Pancreas (tissue), 10 donors: ENCODE data around the gene BRINP2. TPM values are rescaled to one million over a fixed set of nuclear protein-coding genes. Genes with fewer than 3 reads are reported as not detected.

Experiments used
- ATAC-seq, 4 donors: fragments of 200-7000 bp; cut with Tn5 transposase; one replicate each; pipeline versions ENCODE4 v1.8.0 to v1.9.1; 2020; ENCODE audit warnings: mild to moderate bottlenecking in 4 of 4, moderate library complexity in 4 of 4
- DNase-seq, 6 donors: peaks; one replicate each; pipeline ENCODE4 v3.0.0-alpha.2; 2020
- FAIRE-seq: peaks from 2 replicates; lab custom pipeline; 2012; peaks lifted over from hg19 to GRCh38; lab: Jason Lieb, UNC
- H3K27ac ChIP-seq, 4 donors: fragments of 200-600 bp; sonication (generic); 1 replicate in 3 of 4; 2 replicates in 1 of 4; pipeline versions ENCODE4 v1.5.0 to v1.8.0; 2020
- H3K27me3 ChIP-seq, 4 donors: fragments of 200-600 bp; one replicate each; pipeline ENCODE4 v1.8.0; 2021
- H3K36me3 ChIP-seq, 3 donors: fragments of 200-600 bp; sonication (generic) in 1 of 3; one replicate each; pipeline versions ENCODE4 v1.5.0 to v1.8.0; 2020 to 2021
- H3K4me1 ChIP-seq, 3 donors: fragments of 200-600 bp; one replicate each; pipeline ENCODE4 v1.8.0; 2021
- H3K4me3 ChIP-seq, 4 donors: fragments of 200-600 bp; sonication (generic) in 2 of 4; one replicate each; pipeline versions ENCODE4 v1.5.0 to v1.8.0; 2020 to 2021
- H3K9me3 ChIP-seq, 4 donors: fragments of 200-600 bp; one replicate each; pipeline ENCODE4 v1.8.0; 2021
- WGBS, 2 donors: extraction: QIAGEN DNeasy Blood & Tissue Kit; methylation state at CpG; one replicate each; pipeline ENCODE4 v1.1.7; 2013; 5-methylcytosine and 5-hydroxymethylcytosine counted together
- intact Hi-C, 3 donors: fragments of 100-400 bp; cut with DNase I; formaldehyde crosslinking; loops; one replicate each; pipeline versions ENCODE4 v1.11.1 to v1.14.2; 2022
- polyA plus RNA-seq, 2 donors: library from polyadenylated mRNA; stranded (reverse); fragments of 200-250 nt; gene quantifications; one replicate each; pipeline ENCODE4 v1.2.3, GENCODE V29; 2013
- total RNA-seq, 6 donors: library from RNA; stranded (reverse); fragmentation: NEBNext Ultra II Directional in 4 of 6; extraction: Animal tissue kit (Norgen Biotek cat#: 25700) in 4 of 6; gene quantifications; one replicate each; pipeline versions ENCODE4 v1.2.1 to v1.2.4, GENCODE V29; 2021 to 2023
- TF ChIP-seq, protein P1 (sequence below), 4 donors: fragments of 200-600 bp; sonication (generic) in 3 of 4; IDR thresholded peaks; one replicate each; pipeline versions ENCODE4 v1.5.0 to v1.8.0; 2021; ENCODE audit warnings: antibody characterized with exemption in 4 of 4
- donor health status: healthy with polysubstance abuse.
- donor health status: DM: no; HTN: no; CAD: no; lungs with moderate emphysema.
- donor health status: DM: no; HTN: no; CAD: no.
- donor health status: control.
- donor health status: control.
- donor health status: Bipolar disorder and iron deficiency.
- donor health status: DM: yes; HTN: yes; CAD: no.
- donor health status: DM: no; HTN: no; CAD: no.
- donor health status: DM: no; HTN: no; CAD: no.
- donor health status: DM: yes; HTN: yes; CAD: no.

BRINP2 gene
- total and polyA plus RNA-seq, 8 donors, result 0.04 to 0.23 (median 0.19) TPM; not detected in 5

DNA sequence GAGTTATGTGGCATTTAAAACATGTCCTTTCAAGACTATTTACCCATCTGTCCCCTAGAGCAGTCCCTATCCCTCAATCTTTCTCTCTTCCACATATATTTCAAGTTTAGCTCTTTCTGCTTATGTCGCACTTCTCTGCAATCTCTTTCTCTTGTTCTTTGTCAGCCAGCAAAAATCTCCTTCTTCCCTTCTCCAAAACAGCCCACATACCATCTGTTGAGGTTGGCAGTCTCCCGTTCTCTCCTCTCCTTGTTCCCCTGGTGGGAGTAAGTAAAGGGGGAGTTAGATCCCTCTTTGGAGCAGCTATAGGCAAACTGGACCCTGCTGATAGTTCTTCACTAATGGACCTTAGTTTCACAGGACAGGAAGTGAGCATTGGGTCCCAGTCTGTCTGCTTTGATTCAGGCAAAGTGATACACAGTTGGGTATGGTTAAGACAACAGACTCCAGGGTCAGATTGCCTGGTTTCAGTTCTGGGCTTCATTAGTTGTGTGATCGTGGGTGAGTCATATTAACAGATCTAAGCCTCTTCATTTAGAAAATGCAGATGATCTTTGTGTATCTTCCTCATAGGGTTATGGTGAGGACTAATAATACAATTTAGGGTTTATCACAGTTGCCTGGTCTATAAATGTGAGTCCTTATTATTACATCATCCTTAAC lies 19.7 kb downstream of the BRINP2 start:
- H3K36me3 ChIP-seq, result no peaks in the 10 kb centered on the region
- ATAC-seq (no peak), DNase-seq (no peak), FAIRE-seq (no peak)
- H3K4me3 ChIP-seq, result no peak overlapping the region
- no peaks in the 10 kb centered on the region for H3K27me3 ChIP-seq
- H3K4me1 ChIP-seq, result no peaks in the 10 kb centered on the region
- H3K9me3 ChIP-seq, result no peaks in the 10 kb centered on the region
- intact Hi-C loops, result no loop called here
- TF ChIP-seq, protein P1, sequence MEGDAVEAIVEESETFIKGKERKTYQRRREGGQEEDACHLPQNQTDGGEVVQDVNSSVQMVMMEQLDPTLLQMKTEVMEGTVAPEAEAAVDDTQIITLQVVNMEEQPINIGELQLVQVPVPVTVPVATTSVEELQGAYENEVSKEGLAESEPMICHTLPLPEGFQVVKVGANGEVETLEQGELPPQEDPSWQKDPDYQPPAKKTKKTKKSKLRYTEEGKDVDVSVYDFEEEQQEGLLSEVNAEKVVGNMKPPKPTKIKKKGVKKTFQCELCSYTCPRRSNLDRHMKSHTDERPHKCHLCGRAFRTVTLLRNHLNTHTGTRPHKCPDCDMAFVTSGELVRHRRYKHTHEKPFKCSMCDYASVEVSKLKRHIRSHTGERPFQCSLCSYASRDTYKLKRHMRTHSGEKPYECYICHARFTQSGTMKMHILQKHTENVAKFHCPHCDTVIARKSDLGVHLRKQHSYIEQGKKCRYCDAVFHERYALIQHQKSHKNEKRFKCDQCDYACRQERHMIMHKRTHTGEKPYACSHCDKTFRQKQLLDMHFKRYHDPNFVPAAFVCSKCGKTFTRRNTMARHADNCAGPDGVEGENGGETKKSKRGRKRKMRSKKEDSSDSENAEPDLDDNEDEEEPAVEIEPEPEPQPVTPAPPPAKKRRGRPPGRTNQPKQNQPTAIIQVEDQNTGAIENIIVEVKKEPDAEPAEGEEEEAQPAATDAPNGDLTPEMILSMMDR (IDR thresholded peaks at IDR 0.05), result no peak
- no peak overlapping the region for H3K27ac ChIP-seq
- WGBS, 2 donors, result 79 to 86% methylated on average over 3 of the region's 3 CpGs

DNA sequence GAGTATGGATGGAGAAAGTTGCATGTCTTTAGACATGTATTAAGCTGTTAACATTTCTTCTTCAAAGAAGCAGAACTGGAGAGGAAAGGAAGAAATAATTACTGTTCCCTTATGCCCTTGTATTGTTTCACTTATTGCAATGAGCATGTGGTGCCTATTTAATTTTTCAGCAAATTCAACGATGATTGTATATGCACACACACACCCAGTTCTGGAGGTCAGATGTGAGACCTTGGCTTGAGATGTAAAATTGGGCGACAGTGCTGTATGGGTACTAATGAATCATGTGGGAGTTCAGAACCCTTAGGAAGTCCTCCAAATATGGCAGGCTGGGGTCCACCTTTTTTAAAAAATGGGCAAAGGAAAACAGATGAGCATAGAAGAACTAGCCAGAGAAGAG lies 27.5 kb downstream of the BRINP2 start:
- H3K27me3 ChIP-seq, result no peaks in the 10 kb centered on the region
- no peaks in the 10 kb centered on the region for H3K36me3 ChIP-seq
- WGBS, 2 donors, result 79 to 93% methylated on average over 2 of the region's 2 CpGs
- DNase-seq (no peak), ATAC-seq (no peak), FAIRE-seq (no peak)
- H3K9me3 ChIP-seq, result no peaks in the 10 kb centered on the region
- H3K4me3 ChIP-seq, result no peak overlapping the region
- H3K4me1 ChIP-seq, result no peaks in the 10 kb centered on the region
- TF ChIP-seq, protein P1 (IDR thresholded peaks at IDR 0.05), result no peak
- H3K27ac ChIP-seq, result no peak overlapping the region
- intact Hi-C loops, result no loop called here

DNA sequence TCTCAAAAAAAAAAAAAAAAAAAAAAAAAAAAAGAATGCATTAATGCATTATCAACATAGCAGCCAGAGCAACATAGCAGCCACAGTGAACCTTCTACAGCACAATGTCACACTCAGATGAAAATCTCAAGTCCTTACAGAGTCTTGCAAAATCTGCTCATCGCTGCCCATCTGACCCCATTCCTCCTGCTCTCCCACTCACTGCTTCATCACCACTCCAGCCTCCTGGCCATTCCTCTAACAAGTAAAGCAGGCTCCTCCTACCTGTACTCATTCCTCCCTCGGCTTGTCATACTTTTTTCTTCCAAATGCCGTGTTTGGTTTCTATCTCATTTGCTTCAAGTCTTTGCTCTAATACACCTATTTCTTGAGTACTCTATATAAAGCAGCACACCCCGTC lies 29.5 kb downstream of the BRINP2 start:
- H3K4me1 ChIP-seq, result no peaks in the 10 kb centered on the region
- TF ChIP-seq, protein P1 (IDR thresholded peaks at IDR 0.05), result no peak
- H3K9me3 ChIP-seq, result no peaks in the 10 kb centered on the region
- intact Hi-C loops, result no loop called here
- FAIRE-seq, result no peak
- no peaks in the 10 kb centered on the region for H3K27me3 ChIP-seq
- H3K36me3 ChIP-seq, result no peaks in the 10 kb centered on the region
- WGBS, 2 donors, result 74 to 81% methylated on average over 4 of the region's 4 CpGs
- no peak overlapping the region for H3K4me3 ChIP-seq
- no peak for ATAC-seq
- H3K27ac ChIP-seq, result no peak overlapping the region
- no peak for DNase-seq

DNA sequence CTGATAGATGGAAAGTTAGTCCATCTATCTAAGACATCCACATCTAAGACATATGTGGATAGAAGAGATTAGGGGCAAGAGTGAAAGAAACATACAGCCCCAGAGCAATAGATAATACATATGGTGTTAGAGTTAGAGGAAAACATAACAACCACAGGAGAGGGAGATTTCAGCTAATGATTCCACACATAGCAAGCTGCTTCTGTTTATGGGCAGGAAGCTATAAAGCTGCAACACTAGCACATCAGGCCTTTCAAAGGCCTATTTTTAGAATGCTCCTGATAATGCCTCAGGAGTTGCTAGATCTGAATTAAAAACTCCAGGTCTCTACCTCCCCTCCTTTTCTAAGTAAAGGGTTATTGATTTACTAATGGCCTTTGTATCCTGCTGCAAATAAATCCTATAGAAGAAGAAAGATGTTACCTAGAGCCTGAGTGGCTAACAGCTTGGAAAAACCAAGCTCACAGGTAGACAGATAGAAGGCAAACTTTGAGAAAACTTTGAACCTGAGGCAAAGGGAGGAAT lies 36.1 kb downstream of the BRINP2 start:
- intact Hi-C loops, result no loop called here
- DNase-seq (no peak), FAIRE-seq (no peak), ATAC-seq (no peak)
- H3K4me1 ChIP-seq, result no peaks in the 10 kb centered on the region
- H3K27ac ChIP-seq, result no peak overlapping the region
- H3K9me3 ChIP-seq, result no peaks in the 10 kb centered on the region
- H3K27me3 ChIP-seq, result no peaks in the 10 kb centered on the region
- no peaks in the 10 kb centered on the region for H3K36me3 ChIP-seq
- H3K4me3 ChIP-seq, result no peak overlapping the region
- TF ChIP-seq, protein P1 (IDR thresholded peaks at IDR 0.05), result no peak

DNA sequence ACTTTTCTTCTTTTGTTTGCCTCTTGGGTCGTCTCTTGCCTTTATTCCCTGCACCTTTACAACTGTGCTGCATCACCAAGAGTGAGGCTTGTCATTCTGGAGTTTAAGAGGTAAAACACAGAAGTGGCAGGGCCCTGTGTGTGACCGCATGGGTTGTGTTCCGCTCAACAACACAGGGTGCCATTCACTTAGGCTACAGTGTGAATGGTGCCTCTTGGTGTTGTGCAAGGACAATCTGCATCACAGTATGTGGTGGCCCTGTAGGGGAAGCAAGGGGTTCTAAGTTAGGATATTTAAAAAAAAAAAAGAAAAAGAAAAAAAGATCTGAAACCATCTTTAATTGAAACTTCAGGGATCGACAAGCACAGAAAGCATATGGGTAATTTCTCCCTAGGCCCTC lies 38.2 kb downstream of the BRINP2 start:
- Histone ChIP-seq H3K4me1 (no peaks in the 10 kb centered on the region), H3K36me3 (no peaks in the 10 kb centered on the region), H3K4me3 (no peak overlapping the region), H3K9me3 (no peaks in the 10 kb centered on the region), H3K27ac (no peak overlapping the region), H3K27me3 (no peaks in the 10 kb centered on the region)
- TF ChIP-seq, protein P1 (IDR thresholded peaks at IDR 0.05), result no peak
- DNase-seq (no peak), FAIRE-seq (no peak), ATAC-seq (no peak)
- intact Hi-C loops, result no loop called here
- 78 to 90% methylated on average over 4 of the region's 4 CpGs for WGBS, 2 donors
